ENCODE data around the gene JAKMIP1.

DNA sequence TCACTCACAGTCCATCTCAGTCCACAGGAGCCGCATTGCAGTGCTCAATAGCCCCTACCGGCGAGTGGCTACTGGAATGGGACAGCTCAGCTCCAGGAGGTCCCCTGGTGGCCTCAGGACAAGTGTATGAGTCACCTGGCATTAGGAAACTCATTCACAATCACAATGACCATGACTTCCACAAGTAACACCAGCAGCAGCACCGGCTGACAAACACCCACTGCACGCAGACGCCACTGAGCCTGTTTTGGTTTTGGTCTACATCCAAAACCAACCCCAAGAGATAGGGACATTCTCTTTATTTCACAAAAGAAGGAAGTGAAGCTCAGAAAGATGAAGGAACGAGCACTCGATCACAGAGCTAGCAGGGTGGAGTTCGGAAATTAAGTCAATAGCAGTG, 8.1 kb downstream of the JAKMIP1 start:
- TF ChIP-seq, protein P1, sequence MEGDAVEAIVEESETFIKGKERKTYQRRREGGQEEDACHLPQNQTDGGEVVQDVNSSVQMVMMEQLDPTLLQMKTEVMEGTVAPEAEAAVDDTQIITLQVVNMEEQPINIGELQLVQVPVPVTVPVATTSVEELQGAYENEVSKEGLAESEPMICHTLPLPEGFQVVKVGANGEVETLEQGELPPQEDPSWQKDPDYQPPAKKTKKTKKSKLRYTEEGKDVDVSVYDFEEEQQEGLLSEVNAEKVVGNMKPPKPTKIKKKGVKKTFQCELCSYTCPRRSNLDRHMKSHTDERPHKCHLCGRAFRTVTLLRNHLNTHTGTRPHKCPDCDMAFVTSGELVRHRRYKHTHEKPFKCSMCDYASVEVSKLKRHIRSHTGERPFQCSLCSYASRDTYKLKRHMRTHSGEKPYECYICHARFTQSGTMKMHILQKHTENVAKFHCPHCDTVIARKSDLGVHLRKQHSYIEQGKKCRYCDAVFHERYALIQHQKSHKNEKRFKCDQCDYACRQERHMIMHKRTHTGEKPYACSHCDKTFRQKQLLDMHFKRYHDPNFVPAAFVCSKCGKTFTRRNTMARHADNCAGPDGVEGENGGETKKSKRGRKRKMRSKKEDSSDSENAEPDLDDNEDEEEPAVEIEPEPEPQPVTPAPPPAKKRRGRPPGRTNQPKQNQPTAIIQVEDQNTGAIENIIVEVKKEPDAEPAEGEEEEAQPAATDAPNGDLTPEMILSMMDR (IDR thresholded peaks at IDR 0.05) = no peak
- no peak for TF ChIP-seq POLR2A (IDR thresholded peaks at IDR 0.05)

Measured in esophagus squamous epithelium (tissue), 4 donors.